HepG2 (cell line): ENCODE data around the gene QDPR. TPM values are rescaled to one million over a fixed set of nuclear protein-coding genes. Genes with fewer than 3 reads are reported as not detected.

Source experiments
- ATAC-seq: fragments of 200-7000 bp; cut with Tn5 transposase; 3 replicates; pipeline ENCODE4 v1.9.1; 2020; ENCODE audit warnings: mild to moderate bottlenecking, moderate library complexity
- BruUV-seq: library from RNA; stranded (reverse); fragments of 400-500 nt; replicated peaks from 2 replicates; lab custom pipeline; 2021; lab: Mats Ljungman, UMichigan
- CTCF ChIA-PET: fragments of 300-600 bp; formaldehyde crosslinking; extraction: SDS; loops from one replicate; lab custom pipeline; 2021; ENCODE audit warnings: low total read pairs, inconsistent platforms, low intra/inter-chr PET ratio; lab: Yijun Ruan, JAX
- POLR2A ChIA-PET: fragments of 350-600 bp; sonication (Branson Sonifier 250); formaldehyde crosslinking; loops from one replicate; lab custom pipeline; 2020; ENCODE audit warnings: antibody characterized with exemption, inconsistent platforms; lab: Yijun Ruan, JAX
- DNase-seq: peaks from one replicate; pipeline ENCODE4 v3.0.0-alpha.2; 2015; ENCODE audit warnings: low spot score
- FAIRE-seq: peaks from 3 replicates; lab custom pipeline; 2011; peaks lifted over from hg19 to GRCh38; lab: Jason Lieb, UNC
- H2AFZ ChIP-seq: one replicate; pipeline ENCODE4 v1.6.1; 2011; ENCODE audit warnings: low read length, inconsistent platforms
- H3K27ac ChIP-seq: fragments of 300-600 bp; 3 replicates; pipeline ENCODE4 v1.8.0; 2011; ENCODE audit warnings: mixed run types, mild to moderate bottlenecking, mixed read lengths, low read length, inconsistent platforms; ENCODE audit not compliant: insufficient read depth; ENCODE audit errors: extremely low read length
- H3K27me3 ChIP-seq, 2 experiments: fragments of 200-600 bp in 1 of 2; 2 replicates in 1 of 2; 3 replicates in 1 of 2; pipeline versions ENCODE4 v1.6.0 to v1.8.0; 2011; ENCODE audit warnings: low read length in 2 of 2, mild to moderate bottlenecking in 2 of 2, moderate library complexity in 2 of 2, inconsistent platforms in 1 of 2; ENCODE audit not compliant: insufficient read depth in 2 of 2, control insufficient read depth in 1 of 2
- H3K36me3 ChIP-seq, 2 experiments: fragments of 200-600 bp in 1 of 2; replicated peaks in 1 of 2; 2 replicates in 1 of 2; 3 replicates in 1 of 2; pipeline versions ENCODE4 v1.5.1 to v1.8.0; 2011; ENCODE audit warnings: low read length in 2 of 2, inconsistent platforms in 1 of 2; ENCODE audit not compliant: insufficient read depth in 2 of 2, control insufficient read depth in 1 of 2
- H3K4me1 ChIP-seq: 2 replicates; pipeline ENCODE4 v1.5.1; 2012; ENCODE audit warnings: low read length, inconsistent platforms; ENCODE audit not compliant: insufficient read depth
- H3K4me2 ChIP-seq: 2 replicates; pipeline ENCODE4 v1.6.0; 2011; ENCODE audit warnings: low read depth, low read length, inconsistent platforms
- H3K4me3 ChIP-seq, 3 experiments: fragments of 200-600 bp in 1 of 3; sonication (generic), shearing (Covaris generic) in 1 of 3; replicated peaks in 1 of 3; 2 replicates each; pipeline ENCODE4 v1.5.1; 2011 to 2016; ENCODE audit warnings: low read length in 3 of 3, inconsistent platforms in 2 of 3, low read depth in 2 of 3, mild to moderate bottlenecking in 2 of 3, control low read depth in 1 of 3, mixed read lengths in 1 of 3; ENCODE audit not compliant: insufficient read depth in 1 of 3
- H3K79me2 ChIP-seq: one replicate; pipeline ENCODE4 v1.6.1; 2011; ENCODE audit warnings: low read length, inconsistent platforms; ENCODE audit not compliant: insufficient read depth
- H3K9ac ChIP-seq: 2 replicates; pipeline ENCODE4 v1.6.0; 2011; ENCODE audit warnings: mild to moderate bottlenecking, low read depth, low read length, inconsistent platforms; ENCODE audit not compliant: insufficient read depth
- H3K9me3 ChIP-seq: 2 replicates; pipeline ENCODE4 v1.5.1; 2012; ENCODE audit warnings: mild to moderate bottlenecking, low read length
- H4K20me1 ChIP-seq: 2 replicates; pipeline ENCODE4 v1.6.0; 2011; ENCODE audit warnings: inconsistent platforms, mild to moderate bottlenecking, low read length, moderate library complexity; ENCODE audit not compliant: insufficient read depth
- CCAR2 ChIP-seq: fragments of 200-400 bp; formaldehyde crosslinking; optimal IDR thresholded peaks from 2 replicates; pipeline ENCODE3; 2018; ENCODE audit warnings: low read depth, mild to moderate bottlenecking, low read length, moderate library complexity
- FOXA1 ChIP-seq, 2 experiments: fragments of 450-650 bp in 1 of 2; sonication (generic) in 1 of 2; formaldehyde crosslinking in 1 of 2; IDR thresholded peaks; 2 replicates each; pipeline versions ENCODE4 v1.4.0 to v1.6.1; 2016 to 2020; ENCODE audit warnings: missing genetic modification reagents in 1 of 2
- IKZF5 ChIP-seq: IDR thresholded peaks from 2 replicates; pipeline ENCODE4 v1.6.1; 2018; ENCODE audit warnings: missing genetic modification reagents, mild to moderate bottlenecking, missing compliant biosample characterization
- MAZ ChIP-seq, 2 experiments: sonication (generic) in 1 of 2; formaldehyde crosslinking in 1 of 2; IDR thresholded peaks; 2 replicates each; pipeline versions ENCODE4 v1.5.0 to v1.6.1; 2012 to 2020; ENCODE audit warnings: low read depth in 2 of 2, mild to moderate bottlenecking in 2 of 2, borderline replicate concordance in 1 of 2, improper control_type of control experiment in 1 of 2, low read length in 1 of 2, missing genetic modification reagents in 1 of 2, moderate library complexity in 1 of 2
- MED13 ChIP-seq: sonication (generic); formaldehyde crosslinking; IDR thresholded peaks from 2 replicates; pipeline ENCODE4 v1.5.0; 2020; ENCODE audit warnings: missing genetic modification reagents
- NFE2 ChIP-seq: sonication (generic); formaldehyde crosslinking; IDR thresholded peaks from 2 replicates; pipeline ENCODE4 v1.4.0; 2020; ENCODE audit warnings: missing genetic modification reagents
- PHF8 ChIP-seq: sonication (generic); formaldehyde crosslinking; IDR thresholded peaks from 2 replicates; pipeline ENCODE4 v1.5.0; 2020; ENCODE audit warnings: missing genetic modification reagents
- SOX13 ChIP-seq, 3 experiments: fragments of 450-650 bp in 1 of 3; sonication (generic) in 1 of 3; formaldehyde crosslinking in 1 of 3; IDR thresholded peaks in 2 of 3; conservative IDR thresholded peaks in 1 of 3; 2 replicates each; pipeline versions ENCODE4 v1.5.0 to v1.6.1; 2016 to 2020; ENCODE audit warnings: antibody characterized with exemption in 1 of 3, mild to moderate bottlenecking in 1 of 3, missing compliant biosample characterization in 1 of 3, missing genetic modification reagents in 1 of 3, moderate library complexity in 1 of 3
- SRY ChIP-seq: sonication (generic); formaldehyde crosslinking; IDR thresholded peaks from 2 replicates; pipeline ENCODE4 v1.8.0; 2022; ENCODE audit warnings: mild to moderate bottlenecking, missing genetic modification reagents
- TBL1XR1 ChIP-seq: fragments of 150-350 bp; IDR thresholded peaks from 2 replicates; pipeline ENCODE4 v1.6.1; 2014; ENCODE audit warnings: borderline replicate concordance, low read length; ENCODE audit not compliant: partially characterized antibody
- ZBTB39 ChIP-seq: sonication (generic); formaldehyde crosslinking; IDR thresholded peaks from 2 replicates; pipeline ENCODE4 v1.5.0; 2020; ENCODE audit warnings: missing genetic modification reagents
- ZFP90 ChIP-seq: sonication (generic); formaldehyde crosslinking; IDR thresholded peaks from 2 replicates; pipeline ENCODE4 v1.8.0; 2022; ENCODE audit warnings: missing genetic modification reagents, mild to moderate bottlenecking, inconsistent platforms, borderline replicate concordance
- ZNF44 ChIP-seq: sonication (generic); formaldehyde crosslinking; IDR thresholded peaks from 2 replicates; pipeline ENCODE4 v1.5.1; 2020; ENCODE audit warnings: mild to moderate bottlenecking, missing genetic modification reagents
- ZNF770 ChIP-seq: sonication (generic); formaldehyde crosslinking; IDR thresholded peaks from 2 replicates; pipeline ENCODE4 v1.5.0; 2020; ENCODE audit warnings: mild to moderate bottlenecking, missing genetic modification reagents
- ZNF891 ChIP-seq: sonication (generic); formaldehyde crosslinking; IDR thresholded peaks from 2 replicates; pipeline ENCODE4 v1.5.0; 2020; ENCODE audit warnings: mild to moderate bottlenecking, missing genetic modification reagents
- WGBS: methylation state at CpG from one replicate; pipeline ENCODE4 v1.1.6; 2017; ENCODE audit warnings: low lambda C conversion rate; 5-methylcytosine and 5-hydroxymethylcytosine counted together
- in situ Hi-C: cut with HindIII; loops from 2 replicates; pipeline ENCODE4 v1.10.0; 2017; ENCODE audit warnings: low pct_unique_long_range_greater_than_20kb; ENCODE audit not compliant: extremely low pct_ligation_motif_present
- intact Hi-C: fragments of 100-400 bp; cut with micrococcal nuclease; formaldehyde crosslinking; loops from one replicate; pipeline ENCODE4 v1.10.0; 2022; ENCODE audit not compliant: unreplicated experiment
- polyA plus RNA-seq, 8 experiments: library from polyadenylated mRNA; depleted of rRNA in 3 of 8; stranded (reverse) in 7 of 8; unstranded in 1 of 8; fragments of >200 nt; fragmentation: Illumina TruSeq in 4 of 8; extraction: Trizol in 4 of 8; gene quantifications; 2 replicates each; pipeline versions ENCODE4 v1.2.1 to v1.2.3, GENCODE V29; 2011 to 2016; ENCODE audit warnings: low read depth in 4 of 8, missing spikeins in 1 of 8, mixed read lengths in 1 of 8; ENCODE audit not compliant: insufficient read depth in 1 of 8
- total RNA-seq, 5 experiments: library from RNA; depleted of rRNA; stranded (reverse); fragments of >200 nt; fragmentation: Illumina TruSeq; extraction: Trizol; gene quantifications; 2 replicates each; pipeline ENCODE4 v1.2.3, GENCODE V29; 2016; ENCODE audit warnings: low read depth in 1 of 5

QDPR gene
- total and polyA plus RNA-seq, 2 of the 13 experiments (the other 11 are each of a cell fraction or from before 2014, with no cell fraction given): 9.9 to 95.5 TPM

GRCh38 chr4:17489123-17489522, 22.8 kb downstream of the QDPR start:
- WGBS: 96% methylated on average over 5 of the region's 5 CpGs
- Histone ChIP-seq H3K4me1 (peaks cover 32% of the 10 kb centered on the region), H3K4me3 (no peak overlapping the region), H2AFZ (no peak overlapping the region), H3K4me2 (no peak overlapping the region), H3K9me3 (no peaks in the 10 kb centered on the region), H3K27me3 (no peaks in the 10 kb centered on the region), H3K36me3 (peaks cover 31 to 71% of the 10 kb centered on the region in 2 experiments), H3K9ac (no peak overlapping the region), H3K79me2 (peaks cover 2% of the 10 kb centered on the region), H3K27ac (no peak overlapping the region), H4K20me1 (peaks cover 10% of the 10 kb centered on the region; the same call in 1 of the 2 replicates)
- DNase-seq (no peak), FAIRE-seq (no peak), ATAC-seq (no peak)
- ChIA-PET CTCF (no interaction called here), POLR2A (no interaction called here)
- no peak for TF ChIP-seq IKZF5 (CRISPR knock-in tag)
- TF ChIP-seq NFE2 (CRISPR knock-in tag): no peak
- no peak for TF ChIP-seq ZFP90 (CRISPR knock-in tag)
- no peak for TF ChIP-seq TBL1XR1
- TF ChIP-seq PHF8 (CRISPR knock-in tag): no peak
- no peak for TF ChIP-seq FOXA1 (IDR thresholded peaks at IDR 0.05)
- no peak for TF ChIP-seq FOXA1 (CRISPR knock-in tag; IDR thresholded peaks at IDR 0.05)
- TF ChIP-seq SOX13 (IDR thresholded peaks at IDR 0.05): no peak
- no peak for TF ChIP-seq SOX13 (CRISPR knock-in tag; conservative IDR thresholded peaks at IDR 0.05 in 1 of 2, IDR thresholded peaks at IDR 0.05 in 1 of 2)
- no peak for TF ChIP-seq SRY (CRISPR knock-in tag)
- no peak for TF ChIP-seq ZNF44
- no peak for TF ChIP-seq MAZ (IDR thresholded peaks at IDR 0.05; ENCODE audit: borderline replicate concordance, low read depth, low read length)
- TF ChIP-seq MAZ (CRISPR knock-in tag; IDR thresholded peaks at IDR 0.05; ENCODE audit: low read depth): no peak
- no peak for TF ChIP-seq MED13 (CRISPR knock-in tag)
- no peak for TF ChIP-seq ZNF770 (CRISPR knock-in tag)
- no peak for TF ChIP-seq ZNF891 (CRISPR knock-in tag)
- no peak for TF ChIP-seq CCAR2
- TF ChIP-seq ZBTB39 (CRISPR knock-in tag): no peak
- in situ Hi-C loops: no loop called here
- intact Hi-C loops: no loop called here
- BruUV-seq: no TSS peak
